Activated T-cell treated with anti-CD3 and anti-CD28 coated beads, Interleukin-2, amount 50 U/mL, for 24 hours (primary cell): ENCODE data around the gene ACAN.

ENCODE experiments used
- DNase-seq: peaks from one replicate; pipeline ENCODE4 v3.0.0-alpha.2; 2020
- H3K27ac Mint-ChIP-seq: 2 replicates; pipeline ENCODE4 v1.8.0; 2020; ENCODE audit warnings: mild to moderate bottlenecking, mixed read lengths
- H3K27me3 Mint-ChIP-seq: 2 replicates; pipeline ENCODE4 v1.8.0; 2020; ENCODE audit warnings: mixed read lengths
- H3K36me3 Mint-ChIP-seq: 2 replicates; pipeline ENCODE4 v1.8.0; 2020; ENCODE audit warnings: low read depth, mixed read lengths
- H3K4me1 Mint-ChIP-seq: 2 replicates; pipeline ENCODE4 v1.8.0; 2020; ENCODE audit warnings: low read depth, mixed read lengths
- H3K4me3 Mint-ChIP-seq: 2 replicates; pipeline ENCODE4 v1.8.0; 2020; ENCODE audit warnings: mild to moderate bottlenecking, moderate library complexity, mixed read lengths
- H3K9me3 Mint-ChIP-seq: 2 replicates; pipeline ENCODE4 v1.8.0; 2020; ENCODE audit warnings: mixed read lengths

ACAN gene

GRCh38 chr15:88791637-88792036 is 11.6 kb upstream of the ACAN start:
- DNase-seq: no peak
- Mint-ChIP-seq H3K27ac (no peak overlapping the region), H3K36me3 (no peaks in the 10 kb centered on the region), H3K9me3 (no peaks in the 10 kb centered on the region), H3K27me3 (peaks cover 46% of the 10 kb centered on the region), H3K4me3 (no peak overlapping the region), H3K4me1 (no peaks in the 10 kb centered on the region)

- H3K9me3 Mint-ChIP-seq: no peaks in the 10 kb centered on the region
- no peaks in the 10 kb centered on the region for H3K4me1 Mint-ChIP-seq
- no peaks in the 10 kb centered on the region for H3K36me3 Mint-ChIP-seq
- H3K4me3 Mint-ChIP-seq: no peak overlapping the region
- no peak overlapping the region for H3K27ac Mint-ChIP-seq
- peaks cover 53% of the 10 kb centered on the region for H3K27me3 Mint-ChIP-seq
- no peak for DNase-seq
Measured at GRCh38 chr15:88792342-88793282, 10.6 kb upstream of the ACAN start.

- Mint-ChIP-seq H3K27ac (no peak overlapping the region), H3K36me3 (no peaks in the 10 kb centered on the region), H3K4me3 (no peak overlapping the region), H3K9me3 (no peaks in the 10 kb centered on the region), H3K27me3 (peaks cover 66% of the 10 kb centered on the region), H3K4me1 (no peaks in the 10 kb centered on the region)
- no peak for DNase-seq
Measured at GRCh38 chr15:88794001-88794400, 9.2 kb upstream of the ACAN start.

- Mint-ChIP-seq H3K27me3 (peaks cover 82% of the 10 kb centered on the region), H3K27ac (no peak overlapping the region), H3K4me3 (no peak overlapping the region), H3K9me3 (no peaks in the 10 kb centered on the region), H3K36me3 (no peaks in the 10 kb centered on the region), H3K4me1 (peaks cover 4% of the 10 kb centered on the region)
- DNase-seq: no peak
Measured at GRCh38 chr15:88797663-88798339, 5.4 kb upstream of the ACAN start.

- peaks cover 77% of the 10 kb centered on the region for H3K27me3 Mint-ChIP-seq
- H3K4me3 Mint-ChIP-seq: no peak overlapping the region
- no peaks in the 10 kb centered on the region for H3K36me3 Mint-ChIP-seq
- no peak overlapping the region for H3K27ac Mint-ChIP-seq
- H3K4me1 Mint-ChIP-seq: peaks cover 10% of the 10 kb centered on the region
- no peaks in the 10 kb centered on the region for H3K9me3 Mint-ChIP-seq
- no peak for DNase-seq
Measured at GRCh38 chr15:88799341-88799740, 3.9 kb upstream of the ACAN start.

- no peaks in the 10 kb centered on the region for H3K9me3 Mint-ChIP-seq
- peaks cover 10% of the 10 kb centered on the region for H3K4me1 Mint-ChIP-seq
- H3K27ac Mint-ChIP-seq: no peak overlapping the region
Measured at GRCh38 chr15:88800026-88800425, 3.2 kb upstream of the ACAN start.

GRCh38 chr15:88800738-88801137 is 2.5 kb upstream of the ACAN start:
- H3K27me3 Mint-ChIP-seq: peaks cover 80% of the 10 kb centered on the region
- no peaks in the 10 kb centered on the region for H3K9me3 Mint-ChIP-seq
- no peak overlapping the region for H3K4me3 Mint-ChIP-seq
- no peaks in the 10 kb centered on the region for H3K36me3 Mint-ChIP-seq
- H3K4me1 Mint-ChIP-seq: peaks cover 10% of the 10 kb centered on the region
- no peak overlapping the region for H3K27ac Mint-ChIP-seq
- no peak for DNase-seq

More at GRCh38 chr15:88800026-88800425, 3.2 kb upstream of the ACAN start:
- no peak overlapping the region for H3K4me3 Mint-ChIP-seq
- no peak for DNase-seq
- no peaks in the 10 kb centered on the region for H3K36me3 Mint-ChIP-seq
- peaks cover 79% of the 10 kb centered on the region for H3K27me3 Mint-ChIP-seq

GRCh38 chr15:88802250-88802990 is 816 bp upstream of the ACAN start:
- peak overlapping the region; percentile 64 for H3K4me3 Mint-ChIP-seq
- DNase-seq: no peak
- H3K27ac Mint-ChIP-seq: no peak overlapping the region
- peaks cover 10% of the 10 kb centered on the region for H3K4me1 Mint-ChIP-seq
- H3K27me3 Mint-ChIP-seq: peaks cover 81% of the 10 kb centered on the region
- no peaks in the 10 kb centered on the region for H3K36me3 Mint-ChIP-seq
- no peaks in the 10 kb centered on the region for H3K9me3 Mint-ChIP-seq

- Mint-ChIP-seq H3K36me3 (no peaks in the 10 kb centered on the region), H3K4me3 (peak overlapping the region; percentile 64), H3K27me3 (peaks cover 81% of the 10 kb centered on the region), H3K27ac (no peak overlapping the region), H3K4me1 (peaks cover 10% of the 10 kb centered on the region), H3K9me3 (no peaks in the 10 kb centered on the region)
- DNase-seq: no peak
Measured at GRCh38 chr15:88802991-88803240, 320 bp upstream of the ACAN start.

GRCh38 chr15:88803920-88804247 is 648 bp downstream of the ACAN start:
- Mint-ChIP-seq H3K27me3 (peaks cover 79% of the 10 kb centered on the region), H3K27ac (no peak overlapping the region), H3K9me3 (no peaks in the 10 kb centered on the region), H3K4me3 (no peak overlapping the region), H3K4me1 (peaks cover 10% of the 10 kb centered on the region), H3K36me3 (no peaks in the 10 kb centered on the region)
- DNase-seq: no peak

GRCh38 chr15:88804257-88804656 is 1.0 kb downstream of the ACAN start:
- no peaks in the 10 kb centered on the region for H3K36me3 Mint-ChIP-seq
- no peak overlapping the region for H3K4me3 Mint-ChIP-seq
- peaks cover 10% of the 10 kb centered on the region for H3K4me1 Mint-ChIP-seq
- H3K27me3 Mint-ChIP-seq: peaks cover 77% of the 10 kb centered on the region
- H3K27ac Mint-ChIP-seq: no peak overlapping the region
- DNase-seq: no peak
- H3K9me3 Mint-ChIP-seq: no peaks in the 10 kb centered on the region

GRCh38 chr15:88805031-88805780 is 2.0 kb downstream of the ACAN start:
- H3K4me3 Mint-ChIP-seq: no peak overlapping the region

GRCh38 chr15:88810446-88810845 is 7.2 kb downstream of the ACAN start:
- Mint-ChIP-seq H3K27me3 (peaks cover 39% of the 10 kb centered on the region), H3K4me3 (no peak overlapping the region), H3K36me3 (no peaks in the 10 kb centered on the region), H3K4me1 (no peaks in the 10 kb centered on the region), H3K9me3 (no peaks in the 10 kb centered on the region), H3K27ac (no peak overlapping the region)
- no peak for DNase-seq

More at GRCh38 chr15:88805031-88805780, 2.0 kb downstream of the ACAN start:
- Mint-ChIP-seq H3K9me3 (no peaks in the 10 kb centered on the region), H3K27ac (no peak overlapping the region), H3K36me3 (no peaks in the 10 kb centered on the region), H3K4me1 (peaks cover 10% of the 10 kb centered on the region), H3K27me3 (peaks cover 67% of the 10 kb centered on the region)
- no peak for DNase-seq

- Mint-ChIP-seq H3K27ac (no peak overlapping the region), H3K4me3 (no peak overlapping the region), H3K36me3 (no peaks in the 10 kb centered on the region), H3K9me3 (no peaks in the 10 kb centered on the region), H3K27me3 (peaks cover 26% of the 10 kb centered on the region), H3K4me1 (no peaks in the 10 kb centered on the region)
- no peak for DNase-seq
Measured at GRCh38 chr15:88812133-88812532, 8.9 kb downstream of the ACAN start.
